Brain microvascular endothelial cell (primary cell): ENCODE data around the gene IFI44L.
A peak's percentile ranks its signal among the peaks of the same experiment; 100 is the strongest.

Experiments used
- DNase-seq: peaks from one replicate; pipeline ENCODE4 v3.0.0-alpha.2; 2020
- H3K27ac ChIP-seq: fragments of 250-450 bp; sonication (Bioruptor Pico); 2 replicates; pipeline ENCODE4 v1.5.1; 2020; ENCODE audit warnings: mild to moderate bottlenecking, moderate library complexity
- H3K27me3 ChIP-seq: fragments of 250-450 bp; sonication (Bioruptor Pico); replicated peaks from 2 replicates; pipeline ENCODE4 v1.5.1; 2020; ENCODE audit warnings: mild to moderate bottlenecking
- H3K36me3 ChIP-seq: fragments of 250-450 bp; sonication (Bioruptor Pico); replicated peaks from 2 replicates; pipeline ENCODE4 v1.5.1; 2020; ENCODE audit warnings: mild to moderate bottlenecking
- H3K4me3 ChIP-seq: 2 replicates; pipeline ENCODE4 v1.5.1; 2011; ENCODE audit warnings: low read depth, mild to moderate bottlenecking, control low read depth, low read length, moderate library complexity
- CTCF ChIP-seq: IDR thresholded peaks from 2 replicates; pipeline ENCODE4 v1.5.1; 2011; ENCODE audit warnings: low read depth, mild to moderate bottlenecking, moderate library complexity, low read length, control low read depth, inconsistent platforms; ENCODE audit errors: missing control alignments
- in situ Hi-C: cut with HindIII; loops from 2 replicates; pipeline ENCODE4 v1.10.0; 2017; ENCODE audit warnings: low sequenced_read_pairs, low pct_ligation_motif_present

The IFI44L gene

GRCh38 chr1:78687914-78688313 lies 67.7 kb downstream of the IFI44L start:
- no peaks in the 10 kb centered on the region for H3K27me3 ChIP-seq
- no peaks in the 10 kb centered on the region for H3K36me3 ChIP-seq
- in situ Hi-C loops = no loop called here
- TF ChIP-seq CTCF = no peak
- no peak overlapping the region for H3K27ac ChIP-seq
- no peak for DNase-seq
- no peak overlapping the region for H3K4me3 ChIP-seq

- peak; percentile 21 for TF ChIP-seq CTCF
- in situ Hi-C loops = no loop called here
- no peak overlapping the region for H3K4me3 ChIP-seq
- no peak for DNase-seq
- no peaks in the 10 kb centered on the region for H3K27me3 ChIP-seq
- no peaks in the 10 kb centered on the region for H3K36me3 ChIP-seq
- H3K27ac ChIP-seq = no peak overlapping the region
These were observed 68.4 kb downstream of the IFI44L start for GRCh38 chr1:78688697-78689096.

- Histone ChIP-seq H3K36me3 (no peaks in the 10 kb centered on the region), H3K4me3 (no peak overlapping the region), H3K27ac (no peak overlapping the region), H3K27me3 (no peaks in the 10 kb centered on the region)
- DNase-seq = no peak
- in situ Hi-C loops = no loop called here
- no peak for TF ChIP-seq CTCF
These were observed 70.3 kb downstream of the IFI44L start for GRCh38 chr1:78690516-78690915.

- Histone ChIP-seq H3K4me3 (no peak overlapping the region), H3K36me3 (no peaks in the 10 kb centered on the region), H3K27ac (no peak overlapping the region), H3K27me3 (no peaks in the 10 kb centered on the region)
- no peak for TF ChIP-seq CTCF
- peak; percentile 51 for DNase-seq
- in situ Hi-C loops = no loop called here
These were observed 71.9 kb downstream of the IFI44L start for GRCh38 chr1:78691995-78692747.
